Parathyroid adenoma (tissue), 2 donors: ENCODE data around the gene DFFA.
"Not testable (repeated sequence)": the region's sequence is repeated elsewhere in the genome, so short reads cannot be mapped to it uniquely, and the experiment has no call there.

Source experiments
- H2AFZ ChIP-seq: fragments of 300-600 bp; sonication (generic); one replicate; pipeline ENCODE4 v1.7.0; 2017; ENCODE audit warnings: antibody characterized with exemption, mild to moderate bottlenecking
- H3K27ac ChIP-seq: fragments of 300-600 bp; sonication (generic); one replicate; pipeline ENCODE4 v1.7.0; 2017
- H3K27me3 ChIP-seq: fragments of 300-600 bp; sonication (generic); one replicate; pipeline ENCODE4 v1.7.0; 2017; ENCODE audit warnings: low read length; ENCODE audit not compliant: control insufficient read depth, insufficient read depth
- H3K36me3 ChIP-seq: fragments of 300-600 bp; sonication (generic); one replicate; pipeline ENCODE4 v1.7.0; 2017; ENCODE audit warnings: low read length; ENCODE audit not compliant: control insufficient read depth, insufficient read depth
- H3K4me1 ChIP-seq: fragments of 300-600 bp; sonication (generic); one replicate; pipeline ENCODE4 v1.7.0; 2017; ENCODE audit warnings: control low read depth
- H3K4me2 ChIP-seq: fragments of 300-600 bp; sonication (generic); one replicate; pipeline ENCODE4 v1.7.0; 2017; ENCODE audit warnings: low read length
- H3K4me3 ChIP-seq: fragments of 300-600 bp; sonication (generic); one replicate; pipeline ENCODE4 v1.7.0; 2017; ENCODE audit warnings: low read depth, low read length
- H3K79me2 ChIP-seq: fragments of 300-600 bp; sonication (generic); one replicate; pipeline ENCODE4 v1.7.0; 2017; ENCODE audit warnings: control low read depth
- H3K9ac ChIP-seq: fragments of 300-600 bp; sonication (generic); one replicate; pipeline ENCODE4 v1.7.0; 2017; ENCODE audit warnings: mild to moderate bottlenecking
- H3K9me3 ChIP-seq: fragments of 300-600 bp; sonication (generic); one replicate; pipeline ENCODE4 v1.7.0; 2017; ENCODE audit warnings: low read length; ENCODE audit not compliant: control insufficient read depth
- CTCF ChIP-seq: fragments of 300-600 bp; sonication (generic); IDR thresholded peaks from one replicate; pipeline ENCODE4 v1.7.0; 2017; ENCODE audit warnings: antibody characterized with exemption, mild to moderate bottlenecking
- donor health status: primary hyperparathyroidism.

Gene DFFA

DNA sequence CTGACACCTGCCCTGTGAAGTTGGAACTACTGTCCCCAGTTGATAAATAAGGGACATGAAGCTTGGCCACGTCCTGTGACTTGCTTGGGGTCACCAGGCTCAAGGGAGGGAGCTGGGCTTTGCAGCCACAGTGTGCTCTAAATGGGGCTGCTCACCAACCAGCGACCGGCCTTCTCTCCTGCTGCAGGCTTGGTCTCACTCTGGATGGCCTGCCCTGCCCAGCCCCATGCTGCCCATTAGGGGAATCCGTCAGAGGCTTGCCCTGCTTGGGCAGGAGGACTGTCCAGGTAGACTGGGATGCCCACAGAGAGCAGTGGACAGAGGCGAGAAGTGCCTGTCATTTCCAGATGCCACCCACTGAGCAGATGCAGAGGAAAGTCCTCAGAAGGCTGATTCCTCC, 43.3 kb downstream of the DFFA start:
- Histone ChIP-seq H3K9ac (no peak overlapping the region), H3K9me3 (no peaks in the 10 kb centered on the region), H3K4me1 (no peaks in the 10 kb centered on the region), H3K27me3 (no peaks in the 10 kb centered on the region), H2AFZ (no peak overlapping the region), H3K4me2 (no peak overlapping the region), H3K79me2 (peaks cover 3% of the 10 kb centered on the region), H3K4me3 (no peak overlapping the region), H3K36me3 (no peaks in the 10 kb centered on the region), H3K27ac (no peak overlapping the region)
- no peak for TF ChIP-seq CTCF

DNA sequence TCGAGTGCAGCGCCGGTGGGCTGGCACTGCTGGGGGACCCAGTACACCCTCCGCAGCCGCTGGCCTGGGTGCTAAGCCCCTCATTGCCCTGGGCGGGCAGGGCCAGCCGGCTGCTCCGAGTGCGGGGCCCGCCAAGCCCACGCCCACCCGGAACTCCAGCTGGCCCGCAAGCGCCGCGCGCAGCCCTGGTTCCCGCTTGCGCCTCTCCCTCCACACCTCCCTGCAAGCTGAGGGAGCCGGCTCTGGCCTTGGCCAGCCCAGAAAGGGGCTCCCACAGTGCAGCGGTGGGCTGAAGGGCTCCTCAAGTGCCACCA, 45.8 kb downstream of the DFFA start:
- not testable (repeated sequence) for H3K4me3 ChIP-seq, H3K79me2 ChIP-seq, H2AFZ ChIP-seq, H3K9ac ChIP-seq, H3K27me3 ChIP-seq, H3K27ac ChIP-seq, H3K36me3 ChIP-seq, H3K4me1 ChIP-seq, H3K4me2 ChIP-seq, H3K9me3 ChIP-seq

DNA sequence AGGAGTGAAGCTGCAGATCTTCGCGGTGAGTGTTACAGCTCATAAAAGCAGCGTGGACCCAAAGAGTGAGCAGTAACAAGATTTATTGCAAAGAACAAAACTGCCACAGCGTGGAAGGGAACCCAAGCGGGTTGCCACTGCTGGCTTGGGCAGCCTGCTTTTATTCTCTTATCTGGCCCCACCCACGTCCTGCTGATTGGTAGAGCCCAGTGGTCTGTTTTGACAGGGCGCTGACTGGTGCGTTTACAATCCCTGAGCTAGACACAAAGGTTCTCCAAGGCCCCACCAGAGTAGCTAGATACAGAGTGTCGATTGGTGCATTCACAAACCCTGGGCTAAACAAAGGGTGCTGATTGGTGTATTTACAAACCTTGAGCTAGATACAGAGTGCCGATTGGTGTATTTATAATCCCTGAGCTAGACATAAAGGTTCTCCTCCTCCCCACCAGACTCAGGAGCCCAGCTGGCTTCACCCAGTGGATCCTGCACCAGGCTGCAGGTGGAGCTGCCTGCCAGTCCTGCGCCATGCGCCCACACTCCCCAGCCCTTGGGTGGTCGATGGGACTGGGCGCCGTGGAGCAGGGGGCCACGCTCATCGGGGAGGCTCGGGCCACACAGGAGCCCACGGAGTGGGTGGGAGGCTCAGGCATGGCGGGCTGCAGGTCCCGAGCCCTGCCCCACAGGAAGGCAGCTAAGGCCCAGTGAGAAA, 46.3 kb downstream of the DFFA start:
- H3K9me3 ChIP-seq, H3K27ac ChIP-seq, H3K36me3 ChIP-seq, H3K9ac ChIP-seq, H3K4me3 ChIP-seq, H3K79me2 ChIP-seq, H3K4me1 ChIP-seq, H3K27me3 ChIP-seq, H3K4me2 ChIP-seq, H2AFZ ChIP-seq: not testable (repeated sequence)

- Histone ChIP-seq H3K4me2 (no peak overlapping the region), H3K27me3 (no peaks in the 10 kb centered on the region), H3K4me1 (no peaks in the 10 kb centered on the region), H3K79me2 (no peaks in the 10 kb centered on the region), H3K9me3 (no peaks in the 10 kb centered on the region), H3K9ac (no peak overlapping the region), H3K4me3 (no peak overlapping the region), H3K36me3 (no peaks in the 10 kb centered on the region), H2AFZ (no peak overlapping the region), H3K27ac (no peak overlapping the region)
- no peak for TF ChIP-seq CTCF
Measured at GRCh38 chr1:10424651-10425050, 47.7 kb downstream of the DFFA start.

- Histone ChIP-seq H3K27ac (no peak overlapping the region), H2AFZ (no peak overlapping the region), H3K4me1 (no peaks in the 10 kb centered on the region), H3K27me3 (no peaks in the 10 kb centered on the region), H3K79me2 (no peaks in the 10 kb centered on the region), H3K9ac (no peak overlapping the region), H3K9me3 (no peaks in the 10 kb centered on the region), H3K4me2 (no peak overlapping the region), H3K36me3 (no peaks in the 10 kb centered on the region), H3K4me3 (no peak overlapping the region)
- no peak for TF ChIP-seq CTCF
Measured at GRCh38 chr1:10424034-10424433, 48.3 kb downstream of the DFFA start.

DNA sequence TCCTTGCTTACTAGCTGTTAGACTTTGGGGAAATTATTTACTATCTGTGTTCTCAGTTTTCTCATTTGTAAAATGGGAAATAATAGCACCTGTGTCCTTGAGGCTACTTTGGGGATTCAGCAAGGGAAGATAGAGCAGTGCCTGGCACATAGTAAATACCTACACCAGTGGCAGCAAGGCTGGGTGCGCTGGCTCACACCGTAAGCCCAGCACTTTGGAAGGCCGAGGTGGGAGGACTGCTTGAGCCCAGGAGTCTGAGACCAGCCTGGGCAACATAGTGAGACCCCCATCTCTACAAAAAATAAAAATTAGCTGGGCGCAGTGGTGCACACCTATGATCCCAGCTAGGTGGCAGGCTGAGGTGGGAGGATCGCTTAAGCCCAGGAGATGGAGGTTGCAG, 50.7 kb downstream of the DFFA start:
- Histone ChIP-seq H3K4me3 (no peak overlapping the region), H2AFZ (no peak overlapping the region), H3K27ac (no peak overlapping the region), H3K4me1 (no peaks in the 10 kb centered on the region), H3K27me3 (no peaks in the 10 kb centered on the region), H3K9me3 (no peaks in the 10 kb centered on the region), H3K79me2 (no peaks in the 10 kb centered on the region), H3K4me2 (no peak overlapping the region), H3K9ac (no peak overlapping the region), H3K36me3 (no peaks in the 10 kb centered on the region)
- no peak for TF ChIP-seq CTCF
